Type B pancreatic cell (in vitro differentiated cells): Measurements from ENCODE around the gene NME9. TPM values are rescaled to one million over a fixed set of nuclear protein-coding genes. Genes with fewer than 3 reads are reported as not detected.

Experiments used
- DNase-seq: peaks from one replicate; pipeline ENCODE4 v3.0.0; 2021; ENCODE audit warnings: mixed read lengths; ENCODE audit not compliant: unreplicated experiment; ENCODE audit errors: extremely low spot score
- H3K27ac Mint-ChIP-seq: 2 replicates; pipeline ENCODE4 v1.8.0; 2021; ENCODE audit warnings: mild to moderate bottlenecking, mixed read lengths
- H3K27me3 Mint-ChIP-seq: 2 replicates; pipeline ENCODE4 v1.8.0; 2021; ENCODE audit warnings: mixed read lengths
- H3K36me3 Mint-ChIP-seq: 2 replicates; pipeline ENCODE4 v1.8.0; 2021; ENCODE audit warnings: mixed read lengths
- H3K4me1 Mint-ChIP-seq: one replicate; pipeline ENCODE4 v1.8.0; 2021; ENCODE audit warnings: mixed read lengths; ENCODE audit not compliant: unreplicated experiment
- H3K4me3 Mint-ChIP-seq: 2 replicates; pipeline ENCODE4 v1.8.0; 2021; ENCODE audit warnings: mild to moderate bottlenecking, mixed read lengths
- H3K9me3 Mint-ChIP-seq: 2 replicates; pipeline ENCODE4 v1.8.0; 2021; ENCODE audit warnings: mixed read lengths
- total RNA-seq: library from RNA; stranded (reverse); gene quantifications from 2 replicates; pipeline ENCODE4 v1.2.1, GENCODE V29; 2021; ENCODE audit warnings: low replicate concordance
- TF ChIP-seq, protein P1 (sequence below): fragments of 200-600 bp; sonication (generic); conservative IDR thresholded peaks from 2 replicates; pipeline ENCODE4 v1.5.0; 2021; ENCODE audit warnings: antibody characterized with exemption, mild to moderate bottlenecking

NME9 gene
- total RNA-seq, 1 donor from 2014 or later = 3.7 TPM

DNA sequence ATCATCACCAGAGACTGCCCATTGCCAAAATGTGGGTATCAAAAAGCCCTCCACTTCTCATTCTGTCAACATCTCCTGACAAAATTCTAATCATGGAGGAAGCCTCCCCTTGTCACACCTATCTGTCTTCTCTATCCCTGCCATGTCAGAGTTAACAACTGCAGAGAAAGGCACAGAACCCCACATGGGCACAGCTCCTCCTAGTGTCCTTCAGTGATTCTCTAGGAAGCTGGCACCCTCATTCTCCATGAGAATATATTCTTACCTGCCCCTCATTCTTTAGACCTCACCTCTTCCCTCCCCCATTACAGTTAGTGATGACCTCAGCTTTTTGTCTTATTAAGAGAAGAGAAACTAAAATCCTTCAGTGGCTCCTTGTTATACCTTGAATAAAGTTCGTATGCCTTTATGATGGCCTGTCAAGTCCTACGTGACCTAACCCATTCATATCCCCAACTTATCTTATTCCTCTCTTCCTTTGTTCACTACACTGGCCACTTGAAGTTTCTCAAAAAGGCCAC is 44.6 kb downstream of the NME9 start:
- TF ChIP-seq, protein P1, sequence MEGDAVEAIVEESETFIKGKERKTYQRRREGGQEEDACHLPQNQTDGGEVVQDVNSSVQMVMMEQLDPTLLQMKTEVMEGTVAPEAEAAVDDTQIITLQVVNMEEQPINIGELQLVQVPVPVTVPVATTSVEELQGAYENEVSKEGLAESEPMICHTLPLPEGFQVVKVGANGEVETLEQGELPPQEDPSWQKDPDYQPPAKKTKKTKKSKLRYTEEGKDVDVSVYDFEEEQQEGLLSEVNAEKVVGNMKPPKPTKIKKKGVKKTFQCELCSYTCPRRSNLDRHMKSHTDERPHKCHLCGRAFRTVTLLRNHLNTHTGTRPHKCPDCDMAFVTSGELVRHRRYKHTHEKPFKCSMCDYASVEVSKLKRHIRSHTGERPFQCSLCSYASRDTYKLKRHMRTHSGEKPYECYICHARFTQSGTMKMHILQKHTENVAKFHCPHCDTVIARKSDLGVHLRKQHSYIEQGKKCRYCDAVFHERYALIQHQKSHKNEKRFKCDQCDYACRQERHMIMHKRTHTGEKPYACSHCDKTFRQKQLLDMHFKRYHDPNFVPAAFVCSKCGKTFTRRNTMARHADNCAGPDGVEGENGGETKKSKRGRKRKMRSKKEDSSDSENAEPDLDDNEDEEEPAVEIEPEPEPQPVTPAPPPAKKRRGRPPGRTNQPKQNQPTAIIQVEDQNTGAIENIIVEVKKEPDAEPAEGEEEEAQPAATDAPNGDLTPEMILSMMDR = no peak
- no peak for DNase-seq
- Mint-ChIP-seq H3K36me3 (peaks cover 18% of the 10 kb centered on the region), H3K4me3 (no peak overlapping the region), H3K27me3 (no peaks in the 10 kb centered on the region), H3K4me1 (peaks cover 10% of the 10 kb centered on the region), H3K9me3 (peaks cover 5% of the 10 kb centered on the region), H3K27ac (no peak overlapping the region)

DNA sequence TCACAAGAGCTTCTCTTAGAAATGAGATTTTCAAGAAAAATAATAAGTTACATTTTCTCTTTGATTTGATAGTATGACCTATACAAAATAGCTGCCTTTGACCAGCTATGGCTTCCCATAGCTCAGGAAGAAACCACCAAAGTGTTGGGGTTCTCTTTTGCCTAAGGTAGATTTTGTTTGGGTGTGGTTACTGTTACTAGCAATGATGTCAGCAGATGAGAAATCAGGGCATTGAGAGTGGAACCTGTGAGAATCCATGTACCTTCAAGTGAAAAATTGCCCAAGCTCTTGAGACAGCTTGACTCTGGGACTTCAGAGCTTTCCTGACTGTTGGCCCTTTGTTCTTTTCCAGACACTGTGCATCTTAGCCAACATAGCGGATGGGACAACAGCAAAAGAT is 45.6 kb downstream of the NME9 start:
- H3K4me1 Mint-ChIP-seq = peaks cover 10% of the 10 kb centered on the region
- no peaks in the 10 kb centered on the region for H3K27me3 Mint-ChIP-seq

DNA sequence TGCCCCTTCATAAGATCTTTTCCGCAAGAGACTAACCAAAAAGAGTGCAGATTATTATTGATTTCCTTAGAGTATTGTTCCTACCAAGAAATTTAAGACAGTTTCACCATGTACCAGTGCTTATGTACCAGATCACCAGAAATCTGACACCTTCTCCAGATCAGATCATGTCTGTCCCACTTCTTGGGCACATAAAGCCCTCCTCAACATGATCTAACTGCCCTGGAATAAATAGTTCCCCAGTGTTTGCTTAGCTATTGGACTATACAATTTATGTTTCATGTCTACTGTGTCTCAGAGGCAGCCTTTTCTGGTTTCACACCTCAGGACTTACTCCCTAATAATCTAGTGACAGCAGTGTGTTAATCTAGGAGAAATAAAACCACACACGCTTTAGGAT is 46.8 kb downstream of the NME9 start:
- Mint-ChIP-seq H3K4me3 (no peak overlapping the region), H3K4me1 (peaks cover 10% of the 10 kb centered on the region), H3K27ac (no peak overlapping the region), H3K9me3 (peaks cover 5% of the 10 kb centered on the region), H3K36me3 (peaks cover 18% of the 10 kb centered on the region), H3K27me3 (no peaks in the 10 kb centered on the region)
- DNase-seq = no peak
- TF ChIP-seq, protein P1 = no peak

More for the DNA sequence above, 45.6 kb downstream of the NME9 start:
- no peak overlapping the region for H3K4me3 Mint-ChIP-seq
- H3K36me3 Mint-ChIP-seq = peaks cover 17% of the 10 kb centered on the region
- TF ChIP-seq, protein P1 = no peak
- H3K9me3 Mint-ChIP-seq = peaks cover 5% of the 10 kb centered on the region
- H3K27ac Mint-ChIP-seq = no peak overlapping the region
- DNase-seq = no peak

DNA sequence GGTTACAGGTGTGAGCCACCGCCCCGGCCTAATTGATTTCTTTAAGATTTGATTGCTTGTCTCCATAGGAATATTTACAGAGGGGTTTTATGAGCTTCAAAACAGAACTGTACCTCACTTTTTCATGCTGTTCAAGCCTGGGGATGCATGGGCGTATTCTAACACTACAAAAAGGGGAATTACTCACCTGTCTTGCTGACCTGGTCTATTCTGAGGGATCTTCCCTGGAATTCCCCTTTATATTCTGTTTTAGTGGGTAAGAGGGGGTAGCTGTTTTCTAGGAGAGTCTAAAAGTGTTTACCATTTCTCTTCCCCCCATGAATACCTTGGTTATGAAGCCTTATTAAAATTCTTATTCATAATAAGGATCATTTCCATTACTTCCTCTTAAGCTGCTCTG is 48.1 kb downstream of the NME9 start:
- H3K27ac Mint-ChIP-seq = peak overlapping the region; percentile 93

DNA sequence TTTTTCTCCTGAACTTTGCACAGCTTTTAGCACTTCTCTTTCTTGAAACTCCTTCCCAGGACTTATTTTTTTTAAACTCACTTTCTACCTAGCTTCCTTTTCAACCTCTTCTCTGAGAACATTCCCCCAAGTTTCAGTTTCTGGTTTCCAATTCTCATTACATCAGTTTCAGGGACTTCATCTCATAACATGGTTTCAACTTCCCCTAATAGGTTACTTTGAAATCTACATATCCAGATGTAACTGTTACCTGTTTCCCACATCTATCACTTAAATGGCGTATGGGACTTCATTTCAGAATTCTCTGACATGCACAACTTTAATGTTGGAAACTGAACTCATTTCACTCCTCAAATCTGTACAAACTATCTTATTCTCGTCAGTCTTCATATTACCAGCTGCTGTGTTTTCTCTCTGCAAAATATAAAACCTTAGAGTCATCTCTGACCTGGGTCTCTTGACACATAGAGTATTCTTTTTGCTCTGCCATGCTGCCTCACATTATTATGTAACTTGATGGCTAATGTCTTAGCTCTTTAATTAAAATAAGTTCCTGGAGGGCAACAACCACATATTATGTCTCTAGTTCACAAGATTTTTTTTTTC is 58.4 kb downstream of the NME9 start:
- no peaks in the 10 kb centered on the region for H3K9me3 Mint-ChIP-seq

More for the DNA sequence above, 48.1 kb downstream of the NME9 start:
- Mint-ChIP-seq H3K9me3 (peaks cover 5% of the 10 kb centered on the region), H3K4me3 (no peak overlapping the region), H3K27me3 (no peaks in the 10 kb centered on the region), H3K36me3 (peaks cover 19% of the 10 kb centered on the region), H3K4me1 (peaks cover 10% of the 10 kb centered on the region)
- TF ChIP-seq, protein P1 = no peak
- DNase-seq = no peak

More for the DNA sequence above, 58.4 kb downstream of the NME9 start:
- DNase-seq = no peak
- Mint-ChIP-seq H3K4me1 (no peaks in the 10 kb centered on the region), H3K36me3 (peaks cover 36% of the 10 kb centered on the region), H3K4me3 (no peak overlapping the region), H3K27ac (no peak overlapping the region), H3K27me3 (no peaks in the 10 kb centered on the region)
- TF ChIP-seq, protein P1 = no peak
